ENCODE data around the gene GUF1.

Gene GUF1

GRCh38 chr4:44725726-44726037, 47.5 kb downstream of the GUF1 start:
- TF ChIP-seq EP300 (IDR thresholded peaks at IDR 0.05; ENCODE audit: borderline replicate concordance) (no peak), REST (IDR thresholded peaks at IDR 0.05; ENCODE audit: low read depth) (0 out of 2 replicates have a peak, but pooled peaks have one; percentile 7), TEAD4 (IDR thresholded peaks at IDR 0.05) (no peak), MAX (IDR thresholded peaks at IDR 0.05) (no peak), YY1 (IDR thresholded peaks at IDR 0.05; ENCODE audit: low read depth) (no peak)

- no peak for TF ChIP-seq CREB1 (IDR thresholded peaks at IDR 0.05; ENCODE audit: low read depth)
- TF ChIP-seq EP300 (IDR thresholded peaks at IDR 0.05; ENCODE audit: borderline replicate concordance) = no peak
- TF ChIP-seq USF1 (IDR thresholded peaks at IDR 0.05) = no peak
- no peak for TF ChIP-seq TCF12 (IDR thresholded peaks at IDR 0.05; ENCODE audit: low read depth)
- no peak for TF ChIP-seq YY1 (IDR thresholded peaks at IDR 0.05; ENCODE audit: low read depth)
- TF ChIP-seq NFIC (IDR thresholded peaks at IDR 0.05) = no peak; the same call in 1 of the 2 replicates
- peak; percentile 81; the same call in 1 of the 2 replicates for TF ChIP-seq ZBTB7A (IDR thresholded peaks at IDR 0.05; ENCODE audit: low read depth)
- TF ChIP-seq FOXM1 (IDR thresholded peaks at IDR 0.05; ENCODE audit: borderline replicate concordance, low read depth) = no peak
- peak; percentile 88 for TF ChIP-seq MAX (IDR thresholded peaks at IDR 0.05)
- peak; percentile 91 for TF ChIP-seq TAF1 (IDR thresholded peaks at IDR 0.05; ENCODE audit: low read depth)
Observed at GRCh38 chr4:44726038-44726871, 48.0 kb downstream of the GUF1 start, which contains the start of gene GNPDA2. TSS of gene GNPDA2 (minus strand) at chr4:44726556. CDS start at chr4:44722207, 4,349 bp downstream.

GRCh38 chr4:44727471-44727870, 49.3 kb downstream of the GUF1 start:
- TF ChIP-seq EGR1 (IDR thresholded peaks at IDR 0.05) (no peak), USF1 (IDR thresholded peaks at IDR 0.05) (no peak), EP300 (IDR thresholded peaks at IDR 0.05; ENCODE audit: borderline replicate concordance) (no peak), ZBTB7A (IDR thresholded peaks at IDR 0.05; ENCODE audit: low read depth) (no peak), MAX (IDR thresholded peaks at IDR 0.05) (no peak), TEAD4 (IDR thresholded peaks at IDR 0.05) (no peak), REST (IDR thresholded peaks at IDR 0.05; ENCODE audit: low read depth) (no peak), YY1 (IDR thresholded peaks at IDR 0.05; ENCODE audit: low read depth) (no peak), TCF12 (IDR thresholded peaks at IDR 0.05; ENCODE audit: low read depth) (no peak), NFIC (IDR thresholded peaks at IDR 0.05) (no peak), RAD21 (IDR thresholded peaks at IDR 0.05; ENCODE audit: low read depth) (no peak), CREB1 (IDR thresholded peaks at IDR 0.05; ENCODE audit: low read depth) (no peak), FOXM1 (IDR thresholded peaks at IDR 0.05; ENCODE audit: borderline replicate concordance, low read depth) (no peak), TAF1 (IDR thresholded peaks at IDR 0.05; ENCODE audit: low read depth) (no peak), CEBPB (IDR thresholded peaks at IDR 0.05) (no peak)

- TF ChIP-seq CREB1 (IDR thresholded peaks at IDR 0.05; ENCODE audit: low read depth) (no peak), FOXM1 (IDR thresholded peaks at IDR 0.05; ENCODE audit: borderline replicate concordance, low read depth) (no peak), EGR1 (IDR thresholded peaks at IDR 0.05) (no peak), REST (IDR thresholded peaks at IDR 0.05; ENCODE audit: low read depth) (no peak), TAF1 (IDR thresholded peaks at IDR 0.05; ENCODE audit: low read depth) (no peak)
Observed at GRCh38 chr4:44736900-44737299, 58.7 kb downstream of the GUF1 start.
